Measurements from ENCODE around the gene NUP62CL. TPM values are rescaled to one million over a fixed set of nuclear protein-coding genes. Genes with fewer than 3 reads are reported as not detected.

NUP62CL gene
- total and polyA plus RNA-seq, 2 of the 13 experiments (the other 11 are each of a cell fraction or from before 2014, with no cell fraction given), result 4.2 to 5.8 TPM

- Histone ChIP-seq H4K20me1 (ENCODE audit: insufficient read depth, low read length) (no peaks in the 10 kb centered on the region), H2AFZ (ENCODE audit: low read length) (no peak overlapping the region), H3K4me2 (ENCODE audit: low read depth, low read length) (no peak overlapping the region), H3K9me3 (ENCODE audit: low read length) (no peaks in the 10 kb centered on the region), H3K9ac (ENCODE audit: insufficient read depth, low read depth, low read length) (no peak overlapping the region), H3K27ac (ENCODE audit: extremely low read length, insufficient read depth, low read length) (no peak overlapping the region), H3K4me3 (replicated peaks in 1 of 3; ENCODE audit: insufficient read depth in 1 of 3, low read depth in 2 of 3, low read length in 3 of 3) (no peak overlapping the region), H3K4me1 (ENCODE audit: insufficient read depth, low read length) (no peaks in the 10 kb centered on the region), H3K36me3 (replicated peaks in 1 of 2; ENCODE audit: control insufficient read depth in 1 of 2, insufficient read depth in 2 of 2, low read length in 2 of 2) (no peaks in the 10 kb centered on the region), H3K79me2 (ENCODE audit: insufficient read depth, low read length) (no peaks in the 10 kb centered on the region), H3K27me3 (ENCODE audit: control insufficient read depth in 1 of 2, insufficient read depth in 2 of 2, low read length in 2 of 2) (no peaks in the 10 kb centered on the region)
- ATAC-seq (no peak), FAIRE-seq (no peak), DNase-seq (ENCODE audit: low spot score) (no peak)
- in situ Hi-C loops (cut with HindIII; ENCODE audit: extremely low pct_ligation_motif_present, low pct_unique_long_range_greater_than_20kb), result no loop called here
- TF ChIP-seq AKAP8 (CRISPR knock-in tag; IDR thresholded peaks at IDR 0.05) (no peak), ZNF383 (CRISPR knock-in tag; IDR thresholded peaks at IDR 0.05; ENCODE audit: borderline replicate concordance) (no peak), SOX6 (IDR thresholded peaks at IDR 0.05) (no peak), SOX6 (CRISPR knock-in tag; IDR thresholded peaks at IDR 0.05) (no peak), MYC (CRISPR knock-in tag; IDR thresholded peaks at IDR 0.05; ENCODE audit: borderline replicate concordance) (no peak), XBP1 (CRISPR knock-in tag; IDR thresholded peaks at IDR 0.05) (no peak), KDM1A (CRISPR knock-in tag; IDR thresholded peaks at IDR 0.05) (no peak), EHMT2 (IDR thresholded peaks at IDR 0.05; ENCODE audit: borderline replicate concordance, low read depth, low read length) (no peak), PRMT3 (CRISPR knock-in tag; IDR thresholded peaks at IDR 0.05; ENCODE audit: borderline replicate concordance, low read depth) (no peak), ZBED4 (CRISPR knock-in tag; IDR thresholded peaks at IDR 0.05; ENCODE audit: borderline replicate concordance) (no peak), ZBTB21 (CRISPR knock-in tag; IDR thresholded peaks at IDR 0.05) (no peak), ZNF331 (CRISPR knock-in tag; IDR thresholded peaks at IDR 0.05) (no peak), ZFP36L2 (CRISPR knock-in tag; IDR thresholded peaks at IDR 0.05) (no peak), MED1 (CRISPR knock-in tag; IDR thresholded peaks at IDR 0.05) (no peak)
- ChIA-PET POLR2A (no interaction called here), CTCF (ENCODE audit: low intra/inter-chr PET ratio, low total read pairs) (no interaction called here)
- BruUV-seq (replicated peaks), result no TSS peak
- intact Hi-C loops (cut with micrococcal nuclease; ENCODE audit: unreplicated experiment), result no loop called here
- 90% methylated on average over 5 of the region's 5 CpGs for WGBS (ENCODE audit: low lambda C conversion rate)
Observed at GRCh38 chrX:107153005-107153404, 53.2 kb downstream of the NUP62CL start.

All from HepG2 (cell line).